OCI-LY7 (cell line): Measurements from ENCODE around the gene ARPC3.
"Not testable (repeated sequence)": the region's sequence is repeated elsewhere in the genome, so short reads cannot be mapped to it uniquely, and the experiment has no call there.

ENCODE experiments used
- EZH2phosphoT487 ChIP-seq: fragments of 200-600 bp; sonication (generic); IDR thresholded peaks from 2 replicates; pipeline ENCODE4 v1.6.1; 2018; ENCODE audit warnings: low read depth, borderline replicate concordance, mild to moderate bottlenecking, mixed run types, antibody characterized with exemption, low read length, moderate library complexity, mixed read lengths
- TF ChIP-seq, protein P1 (sequence below): fragments of 200-600 bp; sonication (generic); conservative IDR thresholded peaks from 2 replicates; pipeline ENCODE4 v1.5.1; 2014; ENCODE audit warnings: mild to moderate bottlenecking, antibody characterized with exemption, low read length, moderate library complexity, mixed read lengths

DNA sequence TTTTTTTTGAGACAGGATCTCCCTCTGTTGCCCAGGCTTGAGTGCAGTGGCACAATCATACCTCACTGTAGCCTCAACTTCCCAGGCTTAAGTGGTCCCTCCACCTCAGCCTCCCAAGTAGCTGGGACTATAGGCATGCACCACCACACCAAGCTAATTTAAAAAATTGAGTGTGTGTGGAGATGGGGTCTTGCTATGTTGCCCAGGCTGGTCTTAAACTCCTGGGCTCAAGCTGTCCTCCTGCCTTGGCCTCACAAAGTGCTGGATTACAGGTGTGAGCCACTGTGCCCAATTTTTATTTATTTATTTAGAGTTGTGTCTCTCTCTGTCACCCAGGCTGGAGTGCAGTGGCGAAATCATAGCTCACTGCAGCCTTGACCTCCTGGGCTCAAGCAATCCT, 29.5 kb downstream of the ARPC3 start:
- TF ChIP-seq, protein P1, sequence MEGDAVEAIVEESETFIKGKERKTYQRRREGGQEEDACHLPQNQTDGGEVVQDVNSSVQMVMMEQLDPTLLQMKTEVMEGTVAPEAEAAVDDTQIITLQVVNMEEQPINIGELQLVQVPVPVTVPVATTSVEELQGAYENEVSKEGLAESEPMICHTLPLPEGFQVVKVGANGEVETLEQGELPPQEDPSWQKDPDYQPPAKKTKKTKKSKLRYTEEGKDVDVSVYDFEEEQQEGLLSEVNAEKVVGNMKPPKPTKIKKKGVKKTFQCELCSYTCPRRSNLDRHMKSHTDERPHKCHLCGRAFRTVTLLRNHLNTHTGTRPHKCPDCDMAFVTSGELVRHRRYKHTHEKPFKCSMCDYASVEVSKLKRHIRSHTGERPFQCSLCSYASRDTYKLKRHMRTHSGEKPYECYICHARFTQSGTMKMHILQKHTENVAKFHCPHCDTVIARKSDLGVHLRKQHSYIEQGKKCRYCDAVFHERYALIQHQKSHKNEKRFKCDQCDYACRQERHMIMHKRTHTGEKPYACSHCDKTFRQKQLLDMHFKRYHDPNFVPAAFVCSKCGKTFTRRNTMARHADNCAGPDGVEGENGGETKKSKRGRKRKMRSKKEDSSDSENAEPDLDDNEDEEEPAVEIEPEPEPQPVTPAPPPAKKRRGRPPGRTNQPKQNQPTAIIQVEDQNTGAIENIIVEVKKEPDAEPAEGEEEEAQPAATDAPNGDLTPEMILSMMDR: not testable (repeated sequence)
- not testable (repeated sequence) for TF ChIP-seq EZH2phosphoT487
